Activated CD4-positive, alpha-beta memory T cell treated with anti-CD3 and anti-CD28 coated beads, Interleukin-2, amount 10 ng/mL, durations not matched to agents 7 days and 5 days (primary cell): Measurements from ENCODE around the gene LILRA5. TPM values are rescaled to one million over a fixed set of nuclear protein-coding genes. Genes with fewer than 3 reads are reported as not detected.
"Not testable (repeated sequence)": the region's sequence is repeated elsewhere in the genome, so short reads cannot be mapped to it uniquely, and the experiment has no call there.

ENCODE experiments used
- CTCF ChIA-PET: fragments of 350-600 bp; sonication (Branson Sonifier 250); formaldehyde crosslinking; loops from one replicate; lab custom pipeline; 2021; ENCODE audit warnings: antibody characterized with exemption, inconsistent platforms; lab: Charles Lee
- POLR2A ChIA-PET: fragments of 350-600 bp; sonication (Branson Sonifier 250); formaldehyde crosslinking; loops from one replicate; lab custom pipeline; 2021; ENCODE audit warnings: antibody characterized with exemption; lab: Charles Lee
- DNase-seq: peaks from one replicate; pipeline ENCODE4 v3.0.0-alpha.2; 2020
- H3K27ac Mint-ChIP-seq: one replicate; pipeline ENCODE4 v1.8.0; 2021; ENCODE audit warnings: mild to moderate bottlenecking, mixed read lengths
- H3K27me3 Mint-ChIP-seq: one replicate; pipeline ENCODE4 v1.8.0; 2021; ENCODE audit warnings: mixed read lengths
- H3K36me3 Mint-ChIP-seq: one replicate; pipeline ENCODE4 v1.8.0; 2021; ENCODE audit warnings: low read depth, mixed read lengths
- H3K4me1 Mint-ChIP-seq: one replicate; pipeline ENCODE4 v1.8.0; 2021; ENCODE audit warnings: mixed read lengths
- H3K4me3 Mint-ChIP-seq: one replicate; pipeline ENCODE4 v1.8.0; 2021; ENCODE audit warnings: mild to moderate bottlenecking, mixed read lengths
- H3K9me3 Mint-ChIP-seq: one replicate; pipeline ENCODE4 v1.8.0; 2021; ENCODE audit warnings: mixed read lengths
- total RNA-seq, 2 experiments: library from RNA; stranded (reverse); gene quantifications; one replicate each; pipeline ENCODE4 v1.2.3, GENCODE V29; 2021

LILRA5 gene
- not detected for total RNA-seq

GRCh38 chr19:54312436-54313377 is at the start of gene LILRA5:
LILRA5 (minus strand) TSS chr19:54313166; CDS start chr19:54313019, 147 bp downstream.
- no peak within 1 kb of the TSS for H3K27ac Mint-ChIP-seq
- ChIA-PET POLR2A (no interaction called here), CTCF (no interaction called here)
- peaks cover 17% of the 10 kb centered on the region for H3K27me3 Mint-ChIP-seq
- DNase-seq, result no peak
- H3K9me3 Mint-ChIP-seq, result no peaks in the 10 kb centered on the region
- no peaks in the 10 kb centered on the region for H3K36me3 Mint-ChIP-seq
- no peak within 1 kb of the TSS for H3K4me3 Mint-ChIP-seq
- H3K4me1 Mint-ChIP-seq, result peaks cover 6% of the 10 kb centered on the region

GRCh38 chr19:54361680-54362422 is 48.9 kb upstream of the LILRA5 start:
- peaks cover 44% of the 10 kb centered on the region for H3K36me3 Mint-ChIP-seq
- not testable (repeated sequence) for H3K9me3 Mint-ChIP-seq, H3K27me3 Mint-ChIP-seq, DNase-seq
- ChIA-PET POLR2A (interaction anchor here (0.7 to 4.3 kb wide), 4 partner anchors 10 to 87 kb away, joined by 3 to 38 read pairs (median 6); no protein-coding TSS in a partner anchor), CTCF (interaction anchor here (0.9 to 1.4 kb wide), 2 partner anchors 27 to 29 kb away, joined by 3 to 4 read pairs; no protein-coding TSS in a partner anchor)
- peaks cover 60% of the 10 kb centered on the region for H3K4me1 Mint-ChIP-seq
- peak overlapping the region; percentile 90 for H3K27ac Mint-ChIP-seq
- H3K4me3 Mint-ChIP-seq, result peak overlapping the region; percentile 87

GRCh38 chr19:54359149-54359820 is 46.3 kb upstream of the LILRA5 start:
- CTCF ChIA-PET, result interaction anchor here (0.6 to 0.7 kb wide), 2 partner anchors 32 to 181 kb away, joined by 3 to 4 read pairs; no protein-coding TSS in a partner anchor

GRCh38 chr19:54357381-54357780 is 44.4 kb upstream of the LILRA5 start:
- peaks cover 3% of the 10 kb centered on the region for H3K27me3 Mint-ChIP-seq
- H3K27ac Mint-ChIP-seq, result no peak overlapping the region
- CTCF ChIA-PET, result interaction anchor here (5.0 kb wide), 1 partner anchor 33 kb away, joined by 62 read pairs; no protein-coding TSS in a partner anchor
- no peak for DNase-seq
- POLR2A ChIA-PET, result interaction anchor here (0.7 to 2.0 kb wide), 2 partner anchors 32 to 91 kb away, joined by 3 to 11 read pairs; partner anchors contain the start of gene LENG8
- H3K9me3 Mint-ChIP-seq, result no peaks in the 10 kb centered on the region
- H3K36me3 Mint-ChIP-seq, result peaks cover 26% of the 10 kb centered on the region
- peaks cover 29% of the 10 kb centered on the region for H3K4me1 Mint-ChIP-seq
- H3K4me3 Mint-ChIP-seq, result no peak overlapping the region

More at GRCh38 chr19:54359149-54359820, 46.3 kb upstream of the LILRA5 start:
- H3K9me3 Mint-ChIP-seq, POLR2A ChIA-PET, H3K27ac Mint-ChIP-seq, H3K27me3 Mint-ChIP-seq, H3K4me3 Mint-ChIP-seq: not testable (repeated sequence)
- Mint-ChIP-seq H3K4me1 (peaks cover 44% of the 10 kb centered on the region), H3K36me3 (peaks cover 33% of the 10 kb centered on the region)
- DNase-seq, result peak; percentile 83

GRCh38 chr19:54356444-54357056 is 43.6 kb upstream of the LILRA5 start:
- Mint-ChIP-seq H3K4me1 (peaks cover 20% of the 10 kb centered on the region), H3K9me3 (no peaks in the 10 kb centered on the region), H3K27ac (no peak overlapping the region), H3K36me3 (peaks cover 22% of the 10 kb centered on the region), H3K4me3 (no peak overlapping the region), H3K27me3 (peaks cover 9% of the 10 kb centered on the region)
- ChIA-PET POLR2A (interaction anchor here (0.7 to 2.0 kb wide), 2 partner anchors 32 to 92 kb away, joined by 3 to 11 read pairs; partner anchors contain the start of gene LENG8), CTCF (interaction anchor here (5.0 kb wide), 1 partner anchor 33 kb away, joined by 62 read pairs; no protein-coding TSS in a partner anchor)
- DNase-seq, result no peak

- Mint-ChIP-seq H3K27me3 (peaks cover 12% of the 10 kb centered on the region), H3K4me3 (no peak overlapping the region), H3K27ac (no peak overlapping the region), H3K4me1 (peaks cover 11% of the 10 kb centered on the region), H3K9me3 (no peaks in the 10 kb centered on the region), H3K36me3 (peaks cover 15% of the 10 kb centered on the region)
- POLR2A ChIA-PET, result interaction anchor here (2.0 kb wide), 1 partner anchor 33 kb away, joined by 11 read pairs; no protein-coding TSS in a partner anchor
- CTCF ChIA-PET, result interaction anchor here (1.1 to 5.0 kb wide), 3 partner anchors 10 to 187 kb away, joined by 4 to 62 read pairs (median 6); no protein-coding TSS in a partner anchor
- no peak for DNase-seq
Measured at GRCh38 chr19:54355675-54356074, 42.7 kb upstream of the LILRA5 start.

- Mint-ChIP-seq H3K9me3 (no peaks in the 10 kb centered on the region), H3K27me3 (peaks cover 15% of the 10 kb centered on the region), H3K36me3 (peaks cover 11% of the 10 kb centered on the region), H3K4me3 (no peak overlapping the region), H3K4me1 (peaks cover 7% of the 10 kb centered on the region), H3K27ac (no peak overlapping the region)
- ChIA-PET POLR2A (interaction anchor here (0.8 to 1.2 kb wide), 2 partner anchors 34 to 35 kb away, joined by 3 to 5 read pairs; no protein-coding TSS in a partner anchor), CTCF (interaction anchor here (0.5 to 5.0 kb wide), 6 partner anchors 9 to 186 kb away, joined by 4 to 62 read pairs (median 5); no protein-coding TSS in a partner anchor)
- no peak for DNase-seq
Measured at GRCh38 chr19:54354761-54355160, 41.8 kb upstream of the LILRA5 start.

- Mint-ChIP-seq H3K27me3 (peaks cover 28% of the 10 kb centered on the region), H3K4me1 (peaks cover 3% of the 10 kb centered on the region), H3K36me3 (peaks cover 11% of the 10 kb centered on the region), H3K27ac (no peak overlapping the region), H3K9me3 (no peaks in the 10 kb centered on the region), H3K4me3 (no peak overlapping the region)
- POLR2A ChIA-PET, result no interaction called here
- CTCF ChIA-PET, result interaction anchor here (1.2 to 5.0 kb wide), 2 partner anchors 29 to 37 kb away, joined by 4 to 62 read pairs; no protein-coding TSS in a partner anchor
- DNase-seq, result no peak
Measured at GRCh38 chr19:54352546-54352945, 39.6 kb upstream of the LILRA5 start.

GRCh38 chr19:54352041-54352440 is 39.1 kb upstream of the LILRA5 start:
- Mint-ChIP-seq H3K4me1 (peaks cover 3% of the 10 kb centered on the region), H3K27me3 (peaks cover 33% of the 10 kb centered on the region), H3K27ac (no peak overlapping the region), H3K4me3 (no peak overlapping the region), H3K9me3 (no peaks in the 10 kb centered on the region), H3K36me3 (peaks cover 11% of the 10 kb centered on the region)
- CTCF ChIA-PET, result no interaction called here
- no peak for DNase-seq
- POLR2A ChIA-PET, result no interaction called here

GRCh38 chr19:54351474-54351873 is 38.5 kb upstream of the LILRA5 start:
- no peak overlapping the region for H3K27ac Mint-ChIP-seq
- peaks cover 6% of the 10 kb centered on the region for H3K4me1 Mint-ChIP-seq
- no peak overlapping the region for H3K4me3 Mint-ChIP-seq
- DNase-seq, result no peak
- no peaks in the 10 kb centered on the region for H3K9me3 Mint-ChIP-seq
- H3K36me3 Mint-ChIP-seq, result peaks cover 6% of the 10 kb centered on the region
- peaks cover 38% of the 10 kb centered on the region for H3K27me3 Mint-ChIP-seq
- ChIA-PET CTCF (interaction anchor here (0.6 to 0.9 kb wide), 2 partner anchors 36 to 39 kb away, joined by 3 to 4 read pairs; no protein-coding TSS in a partner anchor), POLR2A (no interaction called here)

GRCh38 chr19:54345938-54346386 is 33.0 kb upstream of the LILRA5 start:
- CTCF ChIA-PET, result interaction anchor here (2.0 kb wide), 1 partner anchor 9 kb away, joined by 6 read pairs; no protein-coding TSS in a partner anchor
- Mint-ChIP-seq H3K4me1 (peaks cover 3% of the 10 kb centered on the region), H3K27me3 (peaks cover 36% of the 10 kb centered on the region), H3K27ac (no peak overlapping the region), H3K4me3 (no peak overlapping the region), H3K36me3 (no peaks in the 10 kb centered on the region), H3K9me3 (no peaks in the 10 kb centered on the region)
- POLR2A ChIA-PET, result no interaction called here
- no peak for DNase-seq
